Neural cell (in vitro differentiated cells): Measurements from ENCODE around the gene PRRT2. TPM values are rescaled to one million over a fixed set of nuclear protein-coding genes. Genes with fewer than 3 reads are reported as not detected.

Source experiments
- H2AFZ ChIP-seq: fragments of 200-600, 300-800 bp; sonication (generic), shearing (Covaris generic); 2 replicates; pipeline ENCODE4 v1.6.0; 2014; ENCODE audit warnings: low read depth, mild to moderate bottlenecking, antibody characterized with exemption, low read length, moderate library complexity
- H3F3A ChIP-seq: fragments of 200-600 bp; shearing (Covaris generic); 2 replicates; pipeline ENCODE4 v1.6.1; 2016; ENCODE audit warnings: mild to moderate bottlenecking, moderate library complexity, mixed read lengths, antibody characterized with exemption, low read length; ENCODE audit not compliant: insufficient read depth, poor library complexity, severe bottlenecking
- H3K27ac ChIP-seq: fragments of 200-600, 300-800 bp; sonication (generic), shearing (Covaris generic); 2 replicates; pipeline ENCODE4 v1.5.1; 2014; ENCODE audit warnings: mild to moderate bottlenecking, low read length, moderate library complexity
- H3K27me3 ChIP-seq: fragments of 300-800, 200-600 bp; sonication (generic), shearing (Covaris generic); 2 replicates; pipeline ENCODE4 v1.6.0; 2014; ENCODE audit warnings: mild to moderate bottlenecking, low read depth, low read length, moderate library complexity; ENCODE audit not compliant: insufficient read depth
- H3K36me3 ChIP-seq: fragments of 300-800, 200-600 bp; sonication (generic), shearing (Covaris generic); 2 replicates; pipeline ENCODE4 v1.5.1; 2014; ENCODE audit warnings: mild to moderate bottlenecking, antibody characterized with exemption, low read length, moderate library complexity; ENCODE audit not compliant: insufficient read depth
- H3K4me2 ChIP-seq: fragments of 300-800, 200-600 bp; sonication (generic), shearing (Covaris generic); 2 replicates; pipeline ENCODE4 v1.6.0; 2014; ENCODE audit warnings: mild to moderate bottlenecking, low read length
- H3K4me3 ChIP-seq: fragments of 300-800, 200-600 bp; sonication (generic), shearing (Covaris generic); 2 replicates; pipeline ENCODE4 v1.5.1; 2014; ENCODE audit warnings: mild to moderate bottlenecking, low read length, moderate library complexity
- H3K79me2 ChIP-seq: fragments of 200-600 bp; shearing (Covaris generic); replicated peaks from 2 replicates; pipeline ENCODE4 v1.6.0; 2014; ENCODE audit warnings: mild to moderate bottlenecking, low read length, moderate library complexity; ENCODE audit not compliant: insufficient read depth
- H3K9ac ChIP-seq: fragments of 300-800, 200-600 bp; sonication (generic), shearing (Covaris generic); 2 replicates; pipeline ENCODE4 v1.6.1; 2016; ENCODE audit warnings: mild to moderate bottlenecking, low read length, mixed read lengths
- H3K9me2 ChIP-seq: fragments of 200-600 bp; shearing (Covaris generic); 2 replicates; pipeline ENCODE4 v1.6.1; 2016; ENCODE audit warnings: mild to moderate bottlenecking, low read length, mixed read lengths; ENCODE audit not compliant: insufficient read depth
- H3K9me3 ChIP-seq: fragments of 200-600, 300-800 bp; sonication (generic), shearing (Covaris generic); 2 replicates; pipeline ENCODE4 v1.6.1; 2016; ENCODE audit warnings: mild to moderate bottlenecking, mixed run types, low read length, moderate library complexity, mixed read lengths
- H4K20me1 ChIP-seq: fragments of 200-600 bp; shearing (Covaris generic); 2 replicates; pipeline ENCODE4 v1.6.1; 2016; ENCODE audit warnings: mild to moderate bottlenecking, mixed run types; ENCODE audit not compliant: insufficient read depth
- EP300 ChIP-seq: fragments of 450-650 bp; conservative IDR thresholded peaks from 2 replicates; pipeline ENCODE4 v1.6.1; 2014; ENCODE audit warnings: antibody characterized with exemption, mild to moderate bottlenecking, moderate library complexity; ENCODE audit not compliant: poor library complexity, severe bottlenecking
- EZH2 ChIP-seq: fragments of 200-600, 300-800 bp; shearing (Covaris generic), sonication (generic); IDR thresholded peaks from 2 replicates; pipeline ENCODE4 v1.6.1; 2014; ENCODE audit warnings: antibody characterized with exemption, low read length, borderline replicate concordance, mild to moderate bottlenecking; ENCODE audit not compliant: insufficient read depth, poor library complexity, severe bottlenecking
- MXI1 ChIP-seq: fragments of 450-650 bp; conservative IDR thresholded peaks from 2 replicates; pipeline ENCODE4 v1.6.1; 2014; ENCODE audit warnings: antibody characterized with exemption, mild to moderate bottlenecking; ENCODE audit not compliant: poor library complexity, severe bottlenecking
- POLR2AphosphoS5 ChIP-seq: IDR thresholded peaks from 2 replicates; pipeline ENCODE4 v1.6.1; 2012
- RAD21 ChIP-seq: fragments of 450-650 bp; conservative IDR thresholded peaks from 2 replicates; pipeline ENCODE4 v1.6.1; 2014; ENCODE audit warnings: antibody characterized with exemption, mild to moderate bottlenecking, moderate library complexity
- SMC3 ChIP-seq: fragments of 450-650 bp; conservative IDR thresholded peaks from 2 replicates; pipeline ENCODE4 v1.6.1; 2014; ENCODE audit warnings: antibody characterized with exemption, mild to moderate bottlenecking, moderate library complexity; ENCODE audit not compliant: poor library complexity
- TAF1 ChIP-seq: IDR thresholded peaks from 2 replicates; pipeline ENCODE4 v1.6.1; 2012; ENCODE audit warnings: low read depth
- polyA plus RNA-seq: library from polyadenylated mRNA; depleted of rRNA; stranded (reverse); fragments of >200 nt; gene quantifications from 2 replicates; pipeline ENCODE4 v1.2.3, GENCODE V29; 2014
- TF ChIP-seq, protein P1 (sequence below): fragments of 450-650 bp; IDR thresholded peaks from 2 replicates; pipeline ENCODE4 v1.5.1; 2014; ENCODE audit warnings: antibody characterized with exemption, mild to moderate bottlenecking, moderate library complexity; ENCODE audit not compliant: poor library complexity, severe bottlenecking
- TF ChIP-seq, protein P2 (sequence below): IDR thresholded peaks from 2 replicates; pipeline ENCODE4 v1.6.1; 2012; ENCODE audit warnings: borderline replicate concordance

Gene PRRT2
- polyA plus RNA-seq, 1 donor from 2014 or later: 84.2 TPM

DNA sequence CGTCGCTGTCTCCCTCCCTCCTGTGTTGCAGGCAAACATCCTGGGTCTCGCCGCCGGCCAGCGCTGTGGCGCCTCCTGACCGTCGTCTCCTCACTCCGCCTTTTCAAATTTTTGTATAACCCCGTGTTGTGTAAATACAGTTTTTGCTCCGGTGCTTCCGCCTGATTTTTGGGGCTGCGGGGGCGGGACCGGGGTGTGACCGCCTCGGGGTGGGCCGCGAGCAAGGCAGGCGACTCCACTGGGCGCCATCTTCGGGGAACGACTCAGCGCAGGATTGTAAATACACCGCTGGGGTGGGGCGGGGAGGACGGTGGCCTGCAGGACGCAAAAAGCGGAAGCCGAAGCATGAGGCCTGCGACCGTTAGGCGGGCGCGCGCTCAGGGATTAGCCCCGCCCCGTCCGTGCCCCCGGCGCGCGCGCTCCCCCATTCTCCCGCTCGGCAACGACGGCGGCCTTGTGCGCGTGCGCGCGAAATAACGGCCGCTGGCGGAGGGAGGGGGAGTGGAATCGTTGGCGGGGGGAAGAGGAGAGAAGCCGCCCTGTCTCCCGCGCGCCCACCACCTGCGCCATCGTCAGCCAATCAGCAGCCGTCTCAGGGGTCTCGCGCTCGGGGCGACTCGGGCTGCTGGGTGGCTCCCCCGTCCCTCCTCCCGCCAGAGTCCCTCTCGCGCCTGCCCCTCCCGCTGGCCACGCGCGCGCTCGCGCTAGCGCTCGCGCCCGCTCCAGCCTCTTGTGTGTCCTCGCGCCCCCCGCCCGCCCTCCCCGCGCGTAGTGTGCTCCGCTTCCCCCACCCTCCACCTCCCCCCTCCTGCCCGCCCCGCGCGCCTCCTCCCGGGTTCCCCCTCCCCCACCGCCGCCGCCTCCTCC is 6.5 kb upstream of the PRRT2 start:
- Histone ChIP-seq H4K20me1 (peaks cover 3% of the 10 kb centered on the region), H3K4me2 (peak overlapping the region; percentile 91), H3K9me3 (no peaks in the 10 kb centered on the region), H3F3A (peaks cover 7% of the 10 kb centered on the region), H2AFZ (peak overlapping the region; percentile 73), H3K27ac (peak overlapping the region; percentile 98), H3K9me2 (no peaks in the 10 kb centered on the region), H3K79me2 (peaks cover 25% of the 10 kb centered on the region), H3K4me3 (peak overlapping the region; percentile 93), H3K9ac (peak overlapping the region; percentile 94), H3K27me3 (no peaks in the 10 kb centered on the region), H3K36me3 (no peaks in the 10 kb centered on the region)
- peak; percentile 97 for TF ChIP-seq POLR2AphosphoS5
- TF ChIP-seq, protein P1, sequence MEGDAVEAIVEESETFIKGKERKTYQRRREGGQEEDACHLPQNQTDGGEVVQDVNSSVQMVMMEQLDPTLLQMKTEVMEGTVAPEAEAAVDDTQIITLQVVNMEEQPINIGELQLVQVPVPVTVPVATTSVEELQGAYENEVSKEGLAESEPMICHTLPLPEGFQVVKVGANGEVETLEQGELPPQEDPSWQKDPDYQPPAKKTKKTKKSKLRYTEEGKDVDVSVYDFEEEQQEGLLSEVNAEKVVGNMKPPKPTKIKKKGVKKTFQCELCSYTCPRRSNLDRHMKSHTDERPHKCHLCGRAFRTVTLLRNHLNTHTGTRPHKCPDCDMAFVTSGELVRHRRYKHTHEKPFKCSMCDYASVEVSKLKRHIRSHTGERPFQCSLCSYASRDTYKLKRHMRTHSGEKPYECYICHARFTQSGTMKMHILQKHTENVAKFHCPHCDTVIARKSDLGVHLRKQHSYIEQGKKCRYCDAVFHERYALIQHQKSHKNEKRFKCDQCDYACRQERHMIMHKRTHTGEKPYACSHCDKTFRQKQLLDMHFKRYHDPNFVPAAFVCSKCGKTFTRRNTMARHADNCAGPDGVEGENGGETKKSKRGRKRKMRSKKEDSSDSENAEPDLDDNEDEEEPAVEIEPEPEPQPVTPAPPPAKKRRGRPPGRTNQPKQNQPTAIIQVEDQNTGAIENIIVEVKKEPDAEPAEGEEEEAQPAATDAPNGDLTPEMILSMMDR: no peak
- TF ChIP-seq RAD21: peak; percentile 24
- peak; percentile 53 for TF ChIP-seq SMC3
- peak; percentile 63 for TF ChIP-seq EP300
- TF ChIP-seq MXI1: peak; percentile 75
- TF ChIP-seq, protein P2, sequence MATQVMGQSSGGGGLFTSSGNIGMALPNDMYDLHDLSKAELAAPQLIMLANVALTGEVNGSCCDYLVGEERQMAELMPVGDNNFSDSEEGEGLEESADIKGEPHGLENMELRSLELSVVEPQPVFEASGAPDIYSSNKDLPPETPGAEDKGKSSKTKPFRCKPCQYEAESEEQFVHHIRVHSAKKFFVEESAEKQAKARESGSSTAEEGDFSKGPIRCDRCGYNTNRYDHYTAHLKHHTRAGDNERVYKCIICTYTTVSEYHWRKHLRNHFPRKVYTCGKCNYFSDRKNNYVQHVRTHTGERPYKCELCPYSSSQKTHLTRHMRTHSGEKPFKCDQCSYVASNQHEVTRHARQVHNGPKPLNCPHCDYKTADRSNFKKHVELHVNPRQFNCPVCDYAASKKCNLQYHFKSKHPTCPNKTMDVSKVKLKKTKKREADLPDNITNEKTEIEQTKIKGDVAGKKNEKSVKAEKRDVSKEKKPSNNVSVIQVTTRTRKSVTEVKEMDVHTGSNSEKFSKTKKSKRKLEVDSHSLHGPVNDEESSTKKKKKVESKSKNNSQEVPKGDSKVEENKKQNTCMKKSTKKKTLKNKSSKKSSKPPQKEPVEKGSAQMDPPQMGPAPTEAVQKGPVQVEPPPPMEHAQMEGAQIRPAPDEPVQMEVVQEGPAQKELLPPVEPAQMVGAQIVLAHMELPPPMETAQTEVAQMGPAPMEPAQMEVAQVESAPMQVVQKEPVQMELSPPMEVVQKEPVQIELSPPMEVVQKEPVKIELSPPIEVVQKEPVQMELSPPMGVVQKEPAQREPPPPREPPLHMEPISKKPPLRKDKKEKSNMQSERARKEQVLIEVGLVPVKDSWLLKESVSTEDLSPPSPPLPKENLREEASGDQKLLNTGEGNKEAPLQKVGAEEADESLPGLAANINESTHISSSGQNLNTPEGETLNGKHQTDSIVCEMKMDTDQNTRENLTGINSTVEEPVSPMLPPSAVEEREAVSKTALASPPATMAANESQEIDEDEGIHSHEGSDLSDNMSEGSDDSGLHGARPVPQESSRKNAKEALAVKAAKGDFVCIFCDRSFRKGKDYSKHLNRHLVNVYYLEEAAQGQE: peak; percentile 93
- TF ChIP-seq TAF1: peak; percentile 94
- no peak for TF ChIP-seq EZH2

DNA sequence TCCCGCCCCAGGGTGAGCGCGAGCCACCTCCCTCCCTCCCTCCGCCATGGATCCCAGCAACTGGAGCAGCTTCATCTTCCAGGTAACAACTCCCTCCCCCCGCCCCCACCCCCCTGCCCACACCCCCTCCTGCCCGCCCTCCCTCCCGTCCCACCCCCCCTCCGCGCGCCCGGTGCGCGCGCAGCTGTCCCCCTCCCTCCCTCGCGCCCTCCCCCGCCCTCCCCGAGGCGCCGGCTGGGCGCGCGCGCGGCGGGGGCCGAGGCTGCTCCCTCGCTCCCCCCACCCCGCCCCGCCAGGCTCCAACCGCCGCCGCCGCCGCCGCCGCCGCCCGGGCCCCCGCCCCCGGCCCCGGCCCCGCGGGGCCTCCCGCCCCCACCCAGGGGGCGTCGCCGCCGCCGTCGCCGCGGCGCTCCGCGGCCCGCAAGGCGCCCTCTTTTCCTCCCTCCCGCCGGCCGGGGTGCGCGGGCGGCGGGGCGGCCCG is 5.9 kb upstream of the PRRT2 start, which contains the start of gene MAZ:
TSS of gene MAZ (plus strand) at position 431 of the 481 bp plus-strand sequence. CDS start 173 bp downstream, outside the sequence.
- Histone ChIP-seq H3K4me3 (peak within 1 kb of the TSS; percentile 100), H3K27ac (peak within 1 kb of the TSS; percentile 98), H3K9me3 (no peaks in the 10 kb centered on the region), H3K36me3 (no peaks in the 10 kb centered on the region), H3K9me2 (no peaks in the 10 kb centered on the region), H4K20me1 (peaks cover 3% of the 10 kb centered on the region), H3K4me2 (peak within 1 kb of the TSS; percentile 69), H3F3A (peaks cover 7% of the 10 kb centered on the region), H2AFZ (no peak within 1 kb of the TSS), H3K9ac (peak within 1 kb of the TSS; percentile 99), H3K79me2 (peaks cover 25% of the 10 kb centered on the region), H3K27me3 (no peaks in the 10 kb centered on the region)
- TF ChIP-seq, protein P1: no peak
- TF ChIP-seq EZH2 (no peak), TAF1 (no peak), MXI1 (no peak), POLR2AphosphoS5 (no peak), RAD21 (no peak), SMC3 (no peak), EP300 (no peak)
- TF ChIP-seq, protein P2: no peak
